Neural crest cell (in vitro differentiated cells): ENCODE data around the gene HMCN2. TPM values are rescaled to one million over a fixed set of nuclear protein-coding genes. Genes with fewer than 3 reads are reported as not detected.

Experiments used
- DNase-seq: peaks from one replicate; pipeline ENCODE4 v3.0.0; 2021; ENCODE audit warnings: low read depth, mixed read lengths, low spot score
- H3K27ac Mint-ChIP-seq: one replicate; pipeline ENCODE4 v1.8.0; 2021; ENCODE audit warnings: mild to moderate bottlenecking, mixed read lengths; ENCODE audit not compliant: unreplicated experiment
- H3K27me3 Mint-ChIP-seq: 2 replicates; pipeline ENCODE4 v1.8.0; 2021; ENCODE audit warnings: low read depth, mild to moderate bottlenecking, mixed read lengths
- H3K36me3 Mint-ChIP-seq: 2 replicates; pipeline ENCODE4 v1.8.0; 2021; ENCODE audit warnings: low read depth, mild to moderate bottlenecking, mixed read lengths
- H3K4me1 Mint-ChIP-seq: 2 replicates; pipeline ENCODE4 v1.8.0; 2021; ENCODE audit warnings: mixed read lengths
- H3K4me3 Mint-ChIP-seq: one replicate; pipeline ENCODE4 v1.8.0; 2021; ENCODE audit warnings: mild to moderate bottlenecking, mixed read lengths
- H3K9me3 Mint-ChIP-seq: 2 replicates; pipeline ENCODE4 v1.8.0; 2021; ENCODE audit warnings: mixed read lengths
- total RNA-seq: library from RNA; stranded (reverse); gene quantifications from 2 replicates; pipeline ENCODE4 v1.2.1, GENCODE V29; 2021
- TF ChIP-seq, protein P1 (sequence below): fragments of 200-600 bp; sonication (generic); conservative IDR thresholded peaks from 2 replicates; pipeline ENCODE4 v1.5.0; 2021; ENCODE audit warnings: antibody characterized with exemption, mild to moderate bottlenecking

HMCN2 gene
- total RNA-seq, 1 donor from 2014 or later: not detected

GRCh38 chr9:130470269-130470668, 204.7 kb downstream of the HMCN2 start:
- no peaks in the 10 kb centered on the region for H3K36me3 Mint-ChIP-seq
- no peak overlapping the region for H3K27ac Mint-ChIP-seq
- TF ChIP-seq, protein P1, sequence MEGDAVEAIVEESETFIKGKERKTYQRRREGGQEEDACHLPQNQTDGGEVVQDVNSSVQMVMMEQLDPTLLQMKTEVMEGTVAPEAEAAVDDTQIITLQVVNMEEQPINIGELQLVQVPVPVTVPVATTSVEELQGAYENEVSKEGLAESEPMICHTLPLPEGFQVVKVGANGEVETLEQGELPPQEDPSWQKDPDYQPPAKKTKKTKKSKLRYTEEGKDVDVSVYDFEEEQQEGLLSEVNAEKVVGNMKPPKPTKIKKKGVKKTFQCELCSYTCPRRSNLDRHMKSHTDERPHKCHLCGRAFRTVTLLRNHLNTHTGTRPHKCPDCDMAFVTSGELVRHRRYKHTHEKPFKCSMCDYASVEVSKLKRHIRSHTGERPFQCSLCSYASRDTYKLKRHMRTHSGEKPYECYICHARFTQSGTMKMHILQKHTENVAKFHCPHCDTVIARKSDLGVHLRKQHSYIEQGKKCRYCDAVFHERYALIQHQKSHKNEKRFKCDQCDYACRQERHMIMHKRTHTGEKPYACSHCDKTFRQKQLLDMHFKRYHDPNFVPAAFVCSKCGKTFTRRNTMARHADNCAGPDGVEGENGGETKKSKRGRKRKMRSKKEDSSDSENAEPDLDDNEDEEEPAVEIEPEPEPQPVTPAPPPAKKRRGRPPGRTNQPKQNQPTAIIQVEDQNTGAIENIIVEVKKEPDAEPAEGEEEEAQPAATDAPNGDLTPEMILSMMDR: no peak
- H3K9me3 Mint-ChIP-seq: no peaks in the 10 kb centered on the region
- no peak for DNase-seq
- H3K4me3 Mint-ChIP-seq: no peak overlapping the region
- H3K27me3 Mint-ChIP-seq: peaks cover 51% of the 10 kb centered on the region
- H3K4me1 Mint-ChIP-seq: peaks cover 59% of the 10 kb centered on the region

DNA sequence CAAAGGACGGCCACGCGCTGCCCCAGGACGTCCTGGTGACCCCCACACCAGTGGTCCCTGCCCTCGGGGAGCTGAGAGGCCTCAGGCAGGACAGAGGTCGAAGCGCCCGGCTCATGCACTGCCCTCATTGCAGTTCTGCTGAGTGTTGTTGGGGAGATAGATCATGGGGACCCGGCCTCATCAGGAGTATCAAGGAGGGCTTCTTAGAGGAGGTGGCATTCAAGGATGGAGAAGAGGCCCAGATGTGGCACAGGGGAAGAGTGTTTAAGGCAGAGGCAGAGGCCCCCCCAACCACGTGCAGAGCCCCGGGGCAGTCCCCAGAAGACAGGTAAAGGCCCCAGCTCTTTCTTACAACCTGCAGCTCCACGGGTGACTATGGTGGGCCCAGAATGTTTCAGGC, 205.4 kb downstream of the HMCN2 start:
- DNase-seq: no peak
- Mint-ChIP-seq H3K27me3 (peaks cover 53% of the 10 kb centered on the region), H3K27ac (no peak overlapping the region), H3K4me1 (peaks cover 52% of the 10 kb centered on the region), H3K36me3 (no peaks in the 10 kb centered on the region), H3K4me3 (no peak overlapping the region), H3K9me3 (no peaks in the 10 kb centered on the region)
- TF ChIP-seq, protein P1: no peak

DNA sequence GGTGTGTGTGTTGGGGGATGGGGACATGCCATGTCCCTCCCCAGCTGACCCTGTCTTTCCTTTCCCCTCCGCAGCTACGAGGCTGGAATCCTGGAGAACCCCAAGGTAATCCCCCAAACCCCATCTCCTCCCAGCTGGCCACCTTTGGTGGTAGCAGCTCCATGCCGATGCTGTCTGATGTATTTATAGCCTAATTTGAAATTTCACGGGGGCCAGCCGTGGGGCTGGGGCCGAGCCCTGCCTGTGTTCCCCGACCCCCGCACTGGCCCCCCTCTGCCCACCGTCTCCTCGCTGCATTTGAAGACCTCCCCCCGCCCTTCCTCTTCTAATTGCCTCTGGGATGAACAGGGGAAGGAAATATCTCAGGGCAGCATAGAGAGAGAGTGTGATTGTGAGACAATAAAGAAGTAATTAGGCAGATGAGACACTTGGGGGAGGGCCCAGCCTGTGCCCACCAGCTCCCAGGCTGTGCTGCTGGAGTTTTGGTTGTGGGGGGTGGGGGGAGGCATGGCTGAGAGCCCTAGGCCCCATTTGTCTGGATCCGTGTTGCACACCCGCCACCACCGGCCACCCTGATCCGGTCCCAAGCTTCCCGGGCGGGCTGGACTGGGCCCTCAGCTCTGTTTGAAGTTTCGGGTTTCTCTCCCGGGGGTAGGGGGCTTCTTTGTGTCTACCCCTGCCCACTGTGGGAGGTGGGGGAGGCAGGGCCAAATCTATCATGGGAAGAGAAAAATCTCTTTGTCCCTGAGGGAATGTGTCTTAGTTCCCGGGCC, 206.0 kb downstream of the HMCN2 start:
- H3K27me3 Mint-ChIP-seq: peaks cover 56% of the 10 kb centered on the region
- TF ChIP-seq, protein P1: no peak
- no peaks in the 10 kb centered on the region for H3K36me3 Mint-ChIP-seq
- peaks cover 51% of the 10 kb centered on the region for H3K4me1 Mint-ChIP-seq
- H3K4me3 Mint-ChIP-seq: no peak overlapping the region
- peak overlapping the region; percentile 57 for H3K27ac Mint-ChIP-seq
- H3K9me3 Mint-ChIP-seq: no peaks in the 10 kb centered on the region
- no peak for DNase-seq

DNA sequence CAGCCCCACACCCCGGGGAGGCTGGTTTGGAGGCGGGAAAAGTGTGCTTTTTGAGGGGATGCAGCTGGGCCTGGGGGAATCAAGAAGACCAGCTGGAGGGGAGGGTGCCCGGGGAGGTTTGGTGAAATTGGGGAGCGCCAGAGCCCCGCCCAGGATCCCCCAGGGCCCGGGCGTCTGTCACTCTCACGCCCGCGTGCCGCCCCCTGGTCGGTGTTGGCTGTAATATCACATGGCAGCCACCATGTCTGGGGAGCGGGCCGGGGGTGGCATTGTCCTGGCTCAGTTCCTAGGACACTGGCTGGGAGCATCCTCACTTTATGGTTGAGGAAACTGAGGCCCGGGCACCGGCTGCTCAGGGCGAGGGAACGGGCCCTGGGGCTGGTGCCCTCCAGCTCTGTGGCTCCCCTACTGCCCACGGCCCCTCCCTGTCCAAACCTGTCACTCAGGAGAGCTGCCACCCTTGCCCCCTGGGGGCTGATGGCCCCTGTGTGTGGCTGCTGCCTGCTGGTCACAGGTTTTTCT, 206.7 kb downstream of the HMCN2 start:
- H3K36me3 Mint-ChIP-seq: no peaks in the 10 kb centered on the region
- no peak overlapping the region for H3K4me3 Mint-ChIP-seq
- H3K4me1 Mint-ChIP-seq: peaks cover 45% of the 10 kb centered on the region
- no peaks in the 10 kb centered on the region for H3K9me3 Mint-ChIP-seq
- H3K27me3 Mint-ChIP-seq: peaks cover 49% of the 10 kb centered on the region
- TF ChIP-seq, protein P1: no peak
- H3K27ac Mint-ChIP-seq: peak overlapping the region; percentile 57
- DNase-seq: no peak

DNA sequence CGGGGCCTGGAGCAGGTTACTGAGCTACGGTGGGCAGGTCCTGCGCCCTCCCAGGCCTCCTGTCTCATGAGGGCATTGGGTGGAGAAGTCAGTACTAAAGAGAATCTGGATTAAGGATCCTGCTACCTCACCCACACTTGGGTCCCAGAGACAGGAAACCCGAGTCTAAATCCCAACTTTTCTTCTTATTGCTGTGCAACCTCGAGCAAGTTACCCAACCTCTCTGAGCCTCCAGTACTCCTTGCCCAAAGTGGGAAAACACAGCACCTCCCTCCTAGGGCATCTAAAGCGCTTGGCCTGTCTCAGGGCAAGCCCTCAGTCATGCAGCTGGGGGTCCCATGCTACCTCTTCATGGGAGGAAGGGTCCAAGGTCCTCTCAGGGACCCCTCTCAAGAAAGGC, 207.4 kb downstream of the HMCN2 start:
- H3K4me1 Mint-ChIP-seq: peaks cover 37% of the 10 kb centered on the region
- TF ChIP-seq, protein P1: no peak
- no peaks in the 10 kb centered on the region for H3K9me3 Mint-ChIP-seq
- H3K27ac Mint-ChIP-seq: no peak overlapping the region
- no peak for DNase-seq
- no peaks in the 10 kb centered on the region for H3K36me3 Mint-ChIP-seq
- peaks cover 42% of the 10 kb centered on the region for H3K27me3 Mint-ChIP-seq
- H3K4me3 Mint-ChIP-seq: no peak overlapping the region
